ENCODE data around the gene PDLIM3. TPM values are rescaled to one million over a fixed set of nuclear protein-coding genes. Genes with fewer than 3 reads are reported as not detected.

The PDLIM3 gene
- total and polyA plus RNA-seq, 11 donors: 111 to 1,156 (median 246) TPM

DNA sequence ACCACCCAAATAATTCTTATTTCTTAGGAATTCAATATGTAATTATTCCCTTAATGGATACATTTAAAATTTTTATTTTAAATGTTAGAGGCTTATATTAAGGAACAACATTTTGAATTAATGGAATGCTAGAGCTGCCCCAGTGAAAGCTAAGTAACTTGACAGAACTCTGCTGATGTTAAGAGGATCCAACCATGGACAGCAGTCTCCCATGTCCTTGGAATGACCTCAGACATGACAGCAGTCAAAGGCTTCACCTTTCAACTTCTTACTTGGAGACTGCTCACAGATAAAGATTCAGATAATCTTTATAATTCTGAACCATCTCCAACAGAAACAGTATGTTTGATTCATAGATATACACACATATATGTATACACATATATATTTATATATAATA, 17.2 kb downstream of the PDLIM3 start:
- intact Hi-C loops (cut with DNase I): no loop called here
- ATAC-seq (no peak), DNase-seq (no peak)
- TF ChIP-seq POLR2A (IDR thresholded peaks at IDR 0.05) (no peak), CTCF (IDR thresholded peaks at IDR 0.05) (no peak)
- peaks cover 0 to 76% (median 9%) of the 10 kb centered on the region in 9 donors for H3K36me3 ChIP-seq
- H3K27me3 ChIP-seq: peaks cover 0 to 12% (median 0%) of the 10 kb centered on the region in 9 donors
- no peak overlapping the region for H3K4me3 ChIP-seq
- no peaks in the 10 kb centered on the region for H3K9me3 ChIP-seq
- H3K4me1 ChIP-seq: peaks cover 0 to 27% (median 19%) of the 10 kb centered on the region in 12 donors
- H3K27ac ChIP-seq: no peak overlapping the region

DNA sequence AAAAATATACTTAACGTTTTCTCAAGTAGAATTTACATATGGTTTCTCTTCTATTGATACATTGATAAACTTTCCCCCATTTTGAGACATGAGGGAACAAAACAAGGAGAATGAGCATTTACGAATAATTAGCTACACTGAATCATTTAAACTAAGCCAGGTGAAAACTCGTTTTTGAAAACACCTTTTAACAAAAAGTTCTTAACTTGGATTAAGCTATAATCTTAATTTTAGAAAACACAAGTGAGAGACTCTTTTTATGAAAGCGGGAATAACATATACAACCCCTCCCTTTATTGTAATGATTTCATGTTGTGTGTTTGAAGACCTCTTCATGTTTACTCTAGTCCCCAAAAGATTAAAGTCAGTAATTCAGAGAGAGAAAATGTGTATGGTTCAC, 20.1 kb downstream of the PDLIM3 start:
- DNase-seq: no peak
- H3K4me1 ChIP-seq: peaks cover 0 to 32% (median 22%) of the 10 kb centered on the region in 12 donors
- intact Hi-C loops (cut with DNase I): no loop called here
- no peak for TF ChIP-seq POLR2A (IDR thresholded peaks at IDR 0.05)
- TF ChIP-seq CTCF (IDR thresholded peaks at IDR 0.05): no peak
- no peak overlapping the region for H3K4me3 ChIP-seq
- H3K36me3 ChIP-seq: peaks cover 0 to 95% (median 9%) of the 10 kb centered on the region in 9 donors
- peaks cover 0 to 27% (median 0%) of the 10 kb centered on the region in 9 donors for H3K27me3 ChIP-seq
- 86 to 91% (median 88%) methylated on average over 4 of the region's 4 CpGs for WGBS, 4 donors
- no peaks in the 10 kb centered on the region for H3K9me3 ChIP-seq
- peak overlapping the region in 3 of 12 donors; percentile 12 to 44 (median 37) for H3K27ac ChIP-seq
- ATAC-seq: no peak

- Histone ChIP-seq H3K36me3 (peaks cover 0 to 90% (median 7%) of the 10 kb centered on the region in 9 donors), H3K27ac (peak overlapping the region in 11 of 12 donors; percentile 17 to 75 (median 58)), H3K9me3 (no peaks in the 10 kb centered on the region), H3K27me3 (peaks cover 0 to 27% (median 0%) of the 10 kb centered on the region in 9 donors), H3K4me3 (no peak overlapping the region), H3K4me1 (peaks cover 0 to 30% (median 14%) of the 10 kb centered on the region in 12 donors)
- no peak for DNase-seq
- ATAC-seq: peak in 3 of 4 donors; percentile 2 to 6 (median 5)
- WGBS, 4 donors: 73 to 77% (median 74%) methylated on average over 17 of the region's 17 CpGs
- intact Hi-C loops (cut with DNase I): no loop called here
- TF ChIP-seq POLR2A (IDR thresholded peaks at IDR 0.05) (no peak), CTCF (IDR thresholded peaks at IDR 0.05) (no peak)
These were observed 21.1 kb downstream of the PDLIM3 start for GRCh38 chr4:185514182-185514697.

DNA sequence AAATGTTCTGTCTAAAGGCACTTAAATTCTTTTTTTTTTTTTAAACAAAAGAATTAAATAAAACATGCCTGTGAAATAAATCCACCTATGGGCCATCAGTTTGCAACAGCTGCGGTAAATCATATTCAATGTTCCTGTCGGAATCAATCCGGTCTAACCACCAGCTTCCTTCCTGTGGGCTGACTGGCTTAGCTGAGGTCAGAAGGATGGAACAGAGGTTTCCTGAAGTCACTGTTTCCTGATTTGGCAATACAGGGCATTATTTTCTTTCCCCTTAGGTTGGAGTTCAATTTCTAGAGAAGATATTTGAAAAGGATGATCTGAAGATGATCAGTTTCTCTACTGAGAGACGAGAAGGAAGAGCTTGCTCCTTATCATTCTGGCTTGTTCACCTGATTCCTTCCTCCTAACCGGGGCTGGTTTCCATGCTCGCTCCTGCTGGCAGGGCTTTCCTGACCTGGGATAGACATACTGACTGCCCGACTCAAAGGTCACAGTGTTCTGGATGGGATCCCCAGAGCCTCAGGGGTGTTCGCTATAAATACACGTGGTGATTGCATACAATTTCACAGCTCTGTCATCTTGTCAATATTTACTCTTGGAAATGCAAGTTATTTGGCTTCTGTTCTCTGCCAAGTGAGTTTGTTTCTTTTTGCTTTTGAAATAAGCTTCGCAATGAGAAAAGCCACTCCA, 21.7 kb downstream of the PDLIM3 start:
- 28 to 31% (median 30%) methylated on average over 10 of the region's 10 CpGs for WGBS, 4 donors
- TF ChIP-seq POLR2A (IDR thresholded peaks at IDR 0.05): no peak
- no peak for TF ChIP-seq CTCF (IDR thresholded peaks at IDR 0.05)
- peak; percentile 79 to 95 (median 82) for ATAC-seq
- intact Hi-C loops (cut with DNase I): no loop called here
- Histone ChIP-seq H3K36me3 (peaks cover 0 to 87% (median 4%) of the 10 kb centered on the region in 9 donors), H3K4me3 (no peak overlapping the region), H3K9me3 (no peaks in the 10 kb centered on the region), H3K4me1 (peaks cover 0 to 32% (median 14%) of the 10 kb centered on the region in 12 donors), H3K27me3 (peaks cover 0 to 27% (median 0%) of the 10 kb centered on the region in 9 donors), H3K27ac (peak overlapping the region in 11 of 12 donors; percentile 17 to 75 (median 58))
- peak in 2 of 5 donors; percentile 68 to 71 for DNase-seq
